Choroid plexus epithelial cell (primary cell): ENCODE measurements around the gene NDUFAF8.

ENCODE experiments used
- DNase-seq: peaks from one replicate; pipeline ENCODE4 v3.0.0-alpha.2; 2010; ENCODE audit warnings: low read depth
- H3K4me3 ChIP-seq: 2 replicates; pipeline ENCODE4 v1.5.1; 2011; ENCODE audit warnings: low read depth, mild to moderate bottlenecking, control low read depth, low read length, moderate library complexity
- CTCF ChIP-seq: conservative IDR thresholded peaks from 2 replicates; pipeline ENCODE4 v1.5.1; 2011; ENCODE audit warnings: low read depth, mild to moderate bottlenecking, control low read depth, inconsistent platforms, low read length, moderate library complexity

The NDUFAF8 gene

GRCh38 chr17:81248649-81249048 lies 9.5 kb downstream of the NDUFAF8 start:
- DNase-seq: no peak
- no peak for TF ChIP-seq CTCF
- H3K4me3 ChIP-seq: no peak overlapping the region

- no peak for TF ChIP-seq CTCF
- no peak overlapping the region for H3K4me3 ChIP-seq
- no peak for DNase-seq
Observed at GRCh38 chr17:81249223-81250040, 10.3 kb downstream of the NDUFAF8 start.

DNA sequence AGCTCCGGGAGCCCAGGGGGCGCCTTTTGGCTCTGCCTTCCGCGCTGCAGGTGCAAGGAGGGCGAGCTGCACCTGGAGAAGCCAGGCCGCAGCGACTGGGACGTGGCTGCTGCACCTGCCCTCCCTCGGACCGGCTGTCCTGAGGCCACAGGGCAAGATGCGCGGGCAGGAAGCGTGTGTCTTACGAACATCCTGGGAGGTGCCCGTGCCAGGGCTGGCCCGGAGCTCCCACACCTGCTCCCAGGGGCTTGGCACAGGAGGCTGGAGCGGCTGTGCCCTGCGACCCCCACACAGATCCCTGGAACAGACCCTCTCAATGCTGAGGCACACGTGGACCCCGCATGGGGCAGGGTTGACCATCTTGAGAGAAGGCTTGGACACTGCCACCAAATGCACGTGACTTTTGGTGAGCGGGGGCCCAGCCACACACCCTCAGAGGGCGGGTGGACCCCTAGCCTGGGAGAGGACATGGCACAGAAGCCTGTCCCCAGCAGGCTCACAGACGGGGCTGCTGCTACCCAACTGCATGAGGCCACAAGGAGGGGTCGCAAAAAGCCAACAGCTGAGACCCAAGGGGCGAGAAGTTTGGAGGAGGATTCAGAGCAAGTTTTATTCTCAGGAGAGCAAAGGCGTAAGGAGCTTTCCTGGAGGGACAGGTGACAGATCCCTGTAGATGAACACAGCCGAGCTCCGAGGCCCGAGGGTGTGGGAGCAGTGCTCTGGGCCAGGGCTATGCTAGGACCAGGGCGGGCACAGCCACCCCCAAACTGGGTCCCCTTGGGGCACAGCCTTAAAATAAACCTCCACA lies 11.4 kb downstream of the NDUFAF8 start:
- DNase-seq: no peak
- TF ChIP-seq CTCF: no peak
- H3K4me3 ChIP-seq: no peak overlapping the region

DNA sequence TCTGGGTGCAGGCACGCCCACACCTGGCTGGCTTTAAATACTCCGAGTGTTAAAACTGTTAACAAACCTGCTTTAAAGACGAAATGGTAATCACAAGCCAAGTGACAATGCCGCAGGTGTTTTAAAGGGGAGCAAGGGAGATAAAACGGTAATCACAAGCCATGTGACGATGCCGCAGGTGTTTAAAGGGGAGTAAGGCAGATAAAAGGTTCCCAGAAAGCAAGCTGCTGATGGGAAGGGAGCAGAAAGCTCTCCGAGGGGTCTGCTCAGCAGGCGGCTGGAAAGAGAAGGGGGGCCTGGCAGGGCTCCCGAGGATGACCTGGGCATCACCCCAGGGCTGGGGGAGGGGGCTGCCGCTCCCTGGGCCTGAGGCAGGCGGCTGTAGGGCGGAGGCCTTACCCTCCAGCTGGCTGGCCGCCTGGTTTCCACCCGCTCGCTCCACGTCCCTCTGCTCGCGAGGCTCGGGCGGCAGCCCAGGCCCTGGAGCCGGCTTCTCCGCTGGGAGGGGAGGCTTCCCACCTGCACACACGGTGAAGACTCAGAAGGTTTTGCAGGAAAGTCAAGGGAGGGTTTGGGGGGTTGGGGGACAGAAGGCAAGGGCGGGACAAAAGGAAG lies 12.1 kb downstream of the NDUFAF8 start:
- H3K4me3 ChIP-seq: no peak overlapping the region
- TF ChIP-seq CTCF: no peak
- no peak for DNase-seq

DNA sequence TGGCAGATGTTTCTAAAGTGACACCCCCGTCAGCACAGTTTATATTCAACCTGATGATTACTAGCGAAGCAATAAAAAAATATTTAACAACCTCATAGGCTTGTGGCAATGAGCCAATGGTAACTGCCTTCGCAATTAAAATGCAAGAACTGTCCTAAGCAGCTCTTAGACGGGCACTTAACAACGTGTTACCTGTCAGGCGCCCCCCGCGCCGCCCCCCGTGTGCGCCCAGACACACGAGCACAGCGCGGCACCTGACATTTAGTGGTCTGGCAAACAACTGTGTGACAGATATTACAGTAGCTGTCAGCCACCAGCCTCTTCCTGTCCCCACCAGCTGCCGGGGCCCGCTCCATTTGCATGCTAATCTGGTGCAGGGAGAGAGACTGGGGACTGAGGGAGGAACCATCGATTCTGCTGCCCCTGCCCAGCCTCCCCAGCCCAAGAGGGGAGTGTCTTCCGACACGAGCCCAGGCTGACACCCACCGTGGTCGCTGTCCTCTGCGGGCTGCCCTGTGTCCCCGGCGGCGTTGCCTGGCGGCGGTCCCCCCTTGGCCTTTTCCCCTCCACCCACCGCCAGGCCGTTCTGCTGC lies 12.7 kb downstream of the NDUFAF8 start:
- no peak for DNase-seq
- no peak overlapping the region for H3K4me3 ChIP-seq
- TF ChIP-seq CTCF: no peak

DNA sequence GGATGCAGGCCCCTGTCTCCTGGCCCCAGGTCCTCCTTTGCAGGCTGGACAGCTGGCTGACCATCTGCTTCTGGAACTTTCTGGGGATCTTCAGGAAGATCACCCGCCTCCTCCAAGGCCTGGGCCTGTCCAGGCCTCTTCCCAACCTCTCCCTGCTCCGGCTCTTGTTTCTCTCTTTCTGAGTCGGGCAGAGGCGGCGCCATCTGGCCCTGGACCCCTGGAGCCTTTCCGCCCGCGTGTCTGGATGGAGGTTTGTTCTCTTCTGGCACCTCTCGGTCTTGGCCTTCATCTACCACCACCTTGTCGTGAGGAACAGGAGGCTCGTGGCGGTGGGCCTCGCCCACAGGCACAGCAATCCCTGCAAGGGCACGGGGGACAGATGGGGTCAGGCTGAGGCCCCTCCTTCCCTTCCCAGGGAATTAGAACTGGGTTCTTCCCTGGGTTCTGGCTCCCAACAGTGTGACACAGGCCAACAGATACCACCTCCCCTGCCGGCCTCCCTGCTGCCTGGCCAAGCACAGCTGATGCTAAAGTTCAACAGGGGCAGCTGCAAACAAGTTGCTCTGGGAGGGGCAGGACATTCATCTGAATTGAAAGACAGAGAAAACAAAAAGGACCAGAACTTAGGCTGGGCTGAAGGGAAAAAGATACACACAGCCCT lies 13.3 kb downstream of the NDUFAF8 start:
- no peak for DNase-seq
- no peak overlapping the region for H3K4me3 ChIP-seq
- no peak for TF ChIP-seq CTCF
